ENCODE results near the gene CAPZB.

The CAPZB gene

DNA sequence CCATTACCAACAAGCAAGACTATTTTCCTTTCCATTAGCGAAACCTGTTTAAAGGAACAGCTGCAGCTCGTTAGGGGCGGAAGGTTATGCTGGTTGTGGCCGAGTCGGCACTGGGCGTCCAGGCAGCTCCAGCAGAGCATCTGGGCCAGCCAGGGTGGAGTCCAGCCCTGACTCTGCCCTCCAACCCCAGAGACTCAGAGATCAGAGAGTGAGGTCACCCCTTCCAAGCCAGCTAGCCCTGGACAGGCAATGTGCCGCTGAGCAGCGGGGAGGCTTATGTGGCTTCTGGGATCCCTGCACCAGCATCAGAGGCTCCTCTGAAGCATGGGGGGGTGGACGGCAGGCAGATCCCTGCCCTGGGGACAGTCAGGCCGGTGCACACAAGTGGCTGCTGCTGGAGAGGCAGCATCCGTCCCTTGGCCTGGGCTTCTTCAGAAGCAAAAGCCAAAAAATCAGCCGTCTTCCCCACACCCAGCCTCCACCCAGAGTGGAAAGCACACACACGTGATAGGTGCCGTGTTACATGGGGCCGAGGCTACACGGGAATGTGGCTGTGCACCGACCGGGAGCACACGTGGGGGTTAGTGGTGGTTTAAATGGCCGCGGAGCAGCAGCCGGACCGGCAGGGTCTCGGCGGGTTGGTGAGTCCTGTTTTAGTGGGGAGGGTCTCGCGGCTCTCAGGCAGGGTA lies 143.1 kb downstream of the CAPZB start:
- H3K27ac Mint-ChIP-seq = peak overlapping the region in 1 of 3 experiments; percentile 48
- TF ChIP-seq, protein P1, sequence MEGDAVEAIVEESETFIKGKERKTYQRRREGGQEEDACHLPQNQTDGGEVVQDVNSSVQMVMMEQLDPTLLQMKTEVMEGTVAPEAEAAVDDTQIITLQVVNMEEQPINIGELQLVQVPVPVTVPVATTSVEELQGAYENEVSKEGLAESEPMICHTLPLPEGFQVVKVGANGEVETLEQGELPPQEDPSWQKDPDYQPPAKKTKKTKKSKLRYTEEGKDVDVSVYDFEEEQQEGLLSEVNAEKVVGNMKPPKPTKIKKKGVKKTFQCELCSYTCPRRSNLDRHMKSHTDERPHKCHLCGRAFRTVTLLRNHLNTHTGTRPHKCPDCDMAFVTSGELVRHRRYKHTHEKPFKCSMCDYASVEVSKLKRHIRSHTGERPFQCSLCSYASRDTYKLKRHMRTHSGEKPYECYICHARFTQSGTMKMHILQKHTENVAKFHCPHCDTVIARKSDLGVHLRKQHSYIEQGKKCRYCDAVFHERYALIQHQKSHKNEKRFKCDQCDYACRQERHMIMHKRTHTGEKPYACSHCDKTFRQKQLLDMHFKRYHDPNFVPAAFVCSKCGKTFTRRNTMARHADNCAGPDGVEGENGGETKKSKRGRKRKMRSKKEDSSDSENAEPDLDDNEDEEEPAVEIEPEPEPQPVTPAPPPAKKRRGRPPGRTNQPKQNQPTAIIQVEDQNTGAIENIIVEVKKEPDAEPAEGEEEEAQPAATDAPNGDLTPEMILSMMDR (IDR thresholded peaks at IDR 0.05; ENCODE audit: unreplicated experiment in 3 of 3) = no peak
- peaks cover 21% of the 10 kb centered on the region for H3K36me3 Mint-ChIP-seq (ENCODE audit: low read depth)
- H3K4me1 Mint-ChIP-seq = peaks cover 6% of the 10 kb centered on the region
- no peaks in the 10 kb centered on the region for H3K9me3 Mint-ChIP-seq
- no peaks in the 10 kb centered on the region for H3K27me3 Mint-ChIP-seq (ENCODE audit: low read depth)
- H3K4me3 Mint-ChIP-seq = no peak overlapping the region

DNA sequence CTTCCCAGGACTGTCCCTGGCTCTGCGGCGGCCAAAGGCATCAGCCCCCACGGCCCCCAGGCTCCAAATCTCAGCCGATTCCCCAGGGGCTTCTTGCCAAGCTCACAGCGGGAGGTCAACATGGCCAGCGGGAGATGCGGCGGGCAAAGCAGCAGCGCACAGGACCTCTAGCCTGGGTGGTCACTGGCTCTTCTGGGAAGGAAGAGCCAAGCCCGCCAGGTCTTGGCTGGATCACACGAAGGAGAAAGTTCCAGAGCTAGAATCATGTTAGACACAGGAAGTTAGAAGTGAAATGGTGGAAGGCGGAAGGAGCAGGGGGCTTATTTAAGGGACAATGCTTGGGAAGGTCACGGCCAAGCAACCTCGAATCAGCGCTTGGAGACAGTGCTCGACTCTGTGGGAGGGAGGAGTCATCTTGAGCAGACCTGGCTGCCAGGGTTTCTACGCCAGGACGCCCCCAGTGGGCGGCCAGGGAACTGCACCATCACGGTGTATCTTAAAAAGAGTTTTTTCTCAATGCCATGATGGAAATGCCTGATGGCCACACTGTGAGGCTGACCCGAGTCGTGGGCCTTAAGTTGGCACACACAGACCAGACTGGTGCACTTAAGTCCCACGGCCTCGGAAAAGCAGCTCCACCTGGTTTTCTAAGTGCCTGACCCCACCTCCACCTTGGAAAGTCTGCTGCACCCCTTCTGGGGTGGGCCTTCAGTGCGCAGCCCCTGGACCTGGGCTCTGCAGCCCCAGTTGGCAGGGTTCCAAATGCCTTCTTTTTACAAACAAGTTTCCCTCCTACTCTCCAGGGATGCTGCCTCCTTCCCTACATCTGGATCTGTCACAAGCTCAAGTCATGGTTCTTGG lies 143.9 kb downstream of the CAPZB start:
- H3K4me3 Mint-ChIP-seq = no peak overlapping the region
- peak overlapping the region; percentile 36 to 88 (median 37) for H3K27ac Mint-ChIP-seq
- peaks cover 6% of the 10 kb centered on the region for H3K4me1 Mint-ChIP-seq
- peaks cover 21% of the 10 kb centered on the region for H3K36me3 Mint-ChIP-seq (ENCODE audit: low read depth)
- no peaks in the 10 kb centered on the region for H3K9me3 Mint-ChIP-seq
- TF ChIP-seq, protein P1 (IDR thresholded peaks at IDR 0.05; ENCODE audit: unreplicated experiment in 3 of 3) = peak; percentile 88 to 93 (median 89)
- H3K27me3 Mint-ChIP-seq (ENCODE audit: low read depth) = no peaks in the 10 kb centered on the region

DNA sequence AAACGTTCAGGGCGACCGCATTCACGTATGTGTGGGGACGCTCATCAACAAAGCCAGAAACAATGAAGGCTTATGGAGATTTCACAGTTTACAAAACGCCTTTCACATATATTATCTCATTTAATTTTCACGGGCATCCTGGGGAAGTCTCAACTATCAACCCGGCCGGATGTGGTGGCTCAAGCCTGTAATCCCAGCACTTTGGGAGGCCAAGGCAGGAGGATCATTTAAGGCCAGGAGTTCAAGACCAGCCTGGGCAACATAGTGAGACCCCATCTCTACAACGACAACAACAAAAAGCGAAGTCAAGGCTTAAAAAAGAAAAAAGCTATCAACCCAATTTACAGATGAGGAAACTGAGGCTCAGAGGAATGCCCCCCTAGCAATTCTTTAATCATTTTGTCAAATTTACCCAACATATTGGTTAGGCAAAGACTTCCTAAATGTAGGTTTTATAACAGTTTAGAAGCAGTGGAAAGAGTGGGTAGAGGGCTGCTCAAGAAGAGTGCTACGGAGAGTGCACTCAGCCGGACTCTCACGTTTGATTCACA lies 144.9 kb downstream of the CAPZB start:
- TF ChIP-seq, protein P1 (IDR thresholded peaks at IDR 0.05; ENCODE audit: unreplicated experiment in 3 of 3) = no peak
- H3K27ac Mint-ChIP-seq = no peak overlapping the region
- no peaks in the 10 kb centered on the region for H3K27me3 Mint-ChIP-seq (ENCODE audit: low read depth)
- H3K4me1 Mint-ChIP-seq = peaks cover 6% of the 10 kb centered on the region
- H3K9me3 Mint-ChIP-seq = no peaks in the 10 kb centered on the region
- peaks cover 21% of the 10 kb centered on the region for H3K36me3 Mint-ChIP-seq (ENCODE audit: low read depth)
- H3K4me3 Mint-ChIP-seq = no peak overlapping the region

DNA sequence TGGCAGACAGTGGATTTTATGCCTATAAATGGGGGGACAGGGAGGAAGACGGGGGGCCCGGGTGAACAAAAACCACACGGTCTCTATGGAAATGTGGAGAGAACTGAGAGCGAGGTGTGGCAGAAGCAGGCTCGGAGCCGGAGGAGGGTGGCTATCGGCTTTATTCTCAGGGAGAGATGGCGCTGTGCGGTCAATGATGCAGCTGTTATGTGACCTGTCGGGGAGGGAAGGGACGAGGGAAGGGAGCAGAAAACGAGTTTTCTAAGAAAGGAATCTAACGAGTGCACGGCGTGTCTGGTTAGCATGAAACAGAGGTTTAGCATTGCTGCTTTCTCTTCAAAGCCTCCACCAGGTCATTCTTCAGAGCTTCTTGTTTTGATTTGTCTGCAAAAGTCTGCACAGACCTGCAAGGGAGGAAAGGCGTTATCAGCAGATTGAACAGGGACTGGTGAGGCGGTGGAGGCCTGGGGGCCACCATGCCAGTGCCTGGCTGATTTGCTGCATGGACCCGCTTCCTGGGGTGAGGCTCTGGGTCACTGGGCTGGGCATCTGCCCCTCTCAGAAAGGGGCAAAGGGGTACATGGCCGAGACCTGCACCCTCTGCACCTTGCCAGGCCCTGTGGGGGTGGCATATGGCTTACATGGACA lies 146.0 kb downstream of the CAPZB start:
- H3K27ac Mint-ChIP-seq = peak overlapping the region in 1 of 3 experiments; percentile 54
- TF ChIP-seq, protein P1 (IDR thresholded peaks at IDR 0.05; ENCODE audit: unreplicated experiment in 3 of 3) = no peak
- peaks cover 6% of the 10 kb centered on the region for H3K4me1 Mint-ChIP-seq
- H3K4me3 Mint-ChIP-seq = no peak overlapping the region
- H3K27me3 Mint-ChIP-seq (ENCODE audit: low read depth) = no peaks in the 10 kb centered on the region
- H3K36me3 Mint-ChIP-seq (ENCODE audit: low read depth) = peaks cover 20% of the 10 kb centered on the region
- H3K9me3 Mint-ChIP-seq = no peaks in the 10 kb centered on the region

DNA sequence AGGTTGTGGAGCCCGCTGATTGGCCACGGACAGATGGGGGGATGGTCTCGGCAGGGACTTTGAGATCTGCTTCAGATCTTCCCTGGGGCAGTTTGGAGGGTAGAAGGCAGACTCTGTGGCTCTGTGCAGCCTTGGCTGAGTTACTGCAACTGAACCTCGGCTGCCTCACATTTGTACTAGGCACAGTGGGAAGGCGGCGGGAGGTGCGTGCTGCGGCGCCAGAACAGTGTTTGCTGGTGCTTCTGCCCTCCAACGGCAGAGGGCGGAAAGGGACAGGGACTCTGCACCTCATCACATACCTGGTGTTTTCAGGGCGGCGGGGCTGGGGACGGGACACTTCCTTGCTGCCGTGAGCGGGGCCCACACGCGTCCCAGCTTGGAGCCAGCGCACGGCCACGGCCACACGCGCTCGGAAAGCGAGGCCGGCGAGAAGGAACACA lies 147.0 kb downstream of the CAPZB start:
- Mint-ChIP-seq H3K27ac (peak overlapping the region in 1 of 3 experiments; percentile 4), H3K27me3 (ENCODE audit: low read depth) (no peaks in the 10 kb centered on the region), H3K4me1 (peaks cover 6% of the 10 kb centered on the region), H3K4me3 (no peak overlapping the region), H3K9me3 (no peaks in the 10 kb centered on the region), H3K36me3 (ENCODE audit: low read depth) (peaks cover 16% of the 10 kb centered on the region)
- TF ChIP-seq, protein P1 (IDR thresholded peaks at IDR 0.05; ENCODE audit: unreplicated experiment in 3 of 3) = peak in 2 of 3 experiments; percentile 31 to 39
